Coronary artery (tissue), 2 donors: ENCODE results near the gene MAPK8IP3.

Experiments
- DNase-seq: peaks from one replicate; pipeline ENCODE4 v3.0.0-alpha.2; 2017; ENCODE audit warnings: low spot score
- H3K27ac ChIP-seq, 2 donors: fragments of 200-600 bp; sonication (generic); one replicate each; pipeline ENCODE4 v1.5.1; 2016 to 2019
- H3K4me3 ChIP-seq: fragments of 200-600 bp; sonication (generic); 2 replicates; pipeline ENCODE4 v1.5.1; 2016; ENCODE audit warnings: mild to moderate bottlenecking, moderate library complexity
- CTCF ChIP-seq: fragments of 200-600 bp; sonication (generic); IDR thresholded peaks from one replicate; pipeline ENCODE4 v1.5.1; 2019; ENCODE audit warnings: antibody characterized with exemption

Gene MAPK8IP3

GRCh38 chr16:1788708-1789100, 82.7 kb downstream of the MAPK8IP3 start:
- H3K27ac ChIP-seq, result no peak overlapping the region
- no peak for TF ChIP-seq CTCF
- H3K4me3 ChIP-seq, result no peak overlapping the region
- no peak for DNase-seq

- DNase-seq, result no peak
- no peak overlapping the region for H3K4me3 ChIP-seq
- no peak overlapping the region for H3K27ac ChIP-seq
- TF ChIP-seq CTCF, result no peak
Observed at GRCh38 chr16:1789643-1790045, 83.6 kb downstream of the MAPK8IP3 start.

- Histone ChIP-seq H3K4me3 (no peak overlapping the region), H3K27ac (no peak overlapping the region)
- no peak for TF ChIP-seq CTCF
- DNase-seq, result no peak
Observed at GRCh38 chr16:1790261-1790610, 84.2 kb downstream of the MAPK8IP3 start.

- Histone ChIP-seq H3K4me3 (no peak overlapping the region), H3K27ac (no peak overlapping the region)
- DNase-seq, result no peak
- no peak for TF ChIP-seq CTCF
Observed at GRCh38 chr16:1790611-1791255, 84.7 kb downstream of the MAPK8IP3 start.

- TF ChIP-seq CTCF, result no peak
- Histone ChIP-seq H3K27ac (no peak overlapping the region), H3K4me3 (no peak overlapping the region)
- no peak for DNase-seq
Observed at GRCh38 chr16:1791256-1791942, 85.4 kb downstream of the MAPK8IP3 start.

GRCh38 chr16:1791943-1792812, 86.2 kb downstream of the MAPK8IP3 start:
- no peak for TF ChIP-seq CTCF
- Histone ChIP-seq H3K27ac (no peak overlapping the region), H3K4me3 (no peak overlapping the region)
- DNase-seq, result no peak
